DOHH2 (cell line): Measurements from ENCODE around the gene DCST1.

Experiments used
- H3F3A ChIP-seq: fragments of 200-600 bp; sonication (generic), shearing (Covaris generic); 2 replicates; pipeline ENCODE4 v1.6.0; 2016; ENCODE audit warnings: antibody characterized with exemption, mild to moderate bottlenecking; ENCODE audit not compliant: control insufficient read depth, insufficient read depth
- H3K27ac ChIP-seq: fragments of 200-600 bp; sonication (generic); 2 replicates; pipeline ENCODE4 v1.5.1; 2014; ENCODE audit warnings: low read depth, mild to moderate bottlenecking, low read length, moderate library complexity
- H3K27me3 ChIP-seq: fragments of 200-600 bp; sonication (generic); 2 replicates; pipeline ENCODE4 v1.6.1; 2014; ENCODE audit warnings: mild to moderate bottlenecking, low read length, mixed read lengths; ENCODE audit not compliant: control insufficient read depth
- H3K36me3 ChIP-seq: fragments of 200-600 bp; sonication (generic); 2 replicates; pipeline ENCODE4 v1.6.1; 2014; ENCODE audit warnings: mild to moderate bottlenecking, low read length, moderate library complexity, mixed read lengths; ENCODE audit not compliant: control insufficient read depth
- H3K4me1 ChIP-seq: fragments of 200-600 bp; sonication (generic); 2 replicates; pipeline ENCODE4 v1.6.1; 2014; ENCODE audit warnings: mild to moderate bottlenecking, low read length, mixed read lengths; ENCODE audit not compliant: control insufficient read depth
- H3K4me2 ChIP-seq: fragments of 200-600 bp; sonication (generic); 2 replicates; pipeline ENCODE4 v1.6.0; 2014; ENCODE audit warnings: mild to moderate bottlenecking, low read length, moderate library complexity
- H3K4me3 ChIP-seq: fragments of 200-600 bp; sonication (generic); 2 replicates; pipeline ENCODE4 v1.5.1; 2014; ENCODE audit warnings: mild to moderate bottlenecking, low read length, mixed read lengths
- H3K79me2 ChIP-seq: fragments of 200-600 bp; sonication (generic); 2 replicates; pipeline ENCODE4 v1.6.1; 2014; ENCODE audit warnings: mild to moderate bottlenecking, low read length, mixed read lengths; ENCODE audit not compliant: control insufficient read depth
- H3K9me2 ChIP-seq: fragments of 200-600 bp; sonication (generic); replicated peaks from 2 replicates; pipeline ENCODE4 v1.6.1; 2014; ENCODE audit warnings: mild to moderate bottlenecking, low read length, mixed read lengths; ENCODE audit not compliant: control insufficient read depth
- H3K9me3 ChIP-seq: fragments of 200-600 bp; sonication (generic); 2 replicates; pipeline ENCODE4 v1.6.1; 2014; ENCODE audit warnings: antibody characterized with exemption, low read length, mixed read lengths; ENCODE audit not compliant: control insufficient read depth, insufficient read depth
- H4K20me1 ChIP-seq: fragments of 200-600 bp; sonication (generic); 2 replicates; pipeline ENCODE4 v1.6.0; 2014; ENCODE audit warnings: low read depth, mild to moderate bottlenecking, antibody characterized with exemption, low read length, moderate library complexity; ENCODE audit not compliant: control insufficient read depth, insufficient read depth
- CTCF ChIP-seq: fragments of 200-600 bp; sonication (generic); IDR thresholded peaks from one replicate; pipeline ENCODE4 v1.5.1; 2014; ENCODE audit warnings: antibody characterized with exemption, mild to moderate bottlenecking, low read depth, low read length; ENCODE audit not compliant: poor library complexity, severe bottlenecking
- EZH2phosphoT487 ChIP-seq: fragments of 200-600 bp; sonication (generic); IDR thresholded peaks from 2 replicates; pipeline ENCODE4 v1.6.1; 2017; ENCODE audit warnings: borderline replicate concordance, mild to moderate bottlenecking, antibody characterized with exemption, low read length, moderate library complexity, mixed read lengths

The DCST1 gene

GRCh38 chr1:155018617-155019348 lies 14.8 kb upstream of the DCST1 start:
- H3F3A ChIP-seq = peaks cover 14% of the 10 kb centered on the region
- no peaks in the 10 kb centered on the region for H4K20me1 ChIP-seq
- H3K27ac ChIP-seq = no peak overlapping the region
- H3K4me3 ChIP-seq = no peak overlapping the region
- H3K4me1 ChIP-seq = peaks cover 51% of the 10 kb centered on the region
- no peaks in the 10 kb centered on the region for H3K9me3 ChIP-seq
- H3K27me3 ChIP-seq = peaks cover 7% of the 10 kb centered on the region
- TF ChIP-seq EZH2phosphoT487 = no peak
- no peak for TF ChIP-seq CTCF
- H3K79me2 ChIP-seq = no peaks in the 10 kb centered on the region
- H3K9me2 ChIP-seq = no peaks in the 10 kb centered on the region
- H3K4me2 ChIP-seq = no peak overlapping the region
- H3K36me3 ChIP-seq = peaks cover 24% of the 10 kb centered on the region

DNA sequence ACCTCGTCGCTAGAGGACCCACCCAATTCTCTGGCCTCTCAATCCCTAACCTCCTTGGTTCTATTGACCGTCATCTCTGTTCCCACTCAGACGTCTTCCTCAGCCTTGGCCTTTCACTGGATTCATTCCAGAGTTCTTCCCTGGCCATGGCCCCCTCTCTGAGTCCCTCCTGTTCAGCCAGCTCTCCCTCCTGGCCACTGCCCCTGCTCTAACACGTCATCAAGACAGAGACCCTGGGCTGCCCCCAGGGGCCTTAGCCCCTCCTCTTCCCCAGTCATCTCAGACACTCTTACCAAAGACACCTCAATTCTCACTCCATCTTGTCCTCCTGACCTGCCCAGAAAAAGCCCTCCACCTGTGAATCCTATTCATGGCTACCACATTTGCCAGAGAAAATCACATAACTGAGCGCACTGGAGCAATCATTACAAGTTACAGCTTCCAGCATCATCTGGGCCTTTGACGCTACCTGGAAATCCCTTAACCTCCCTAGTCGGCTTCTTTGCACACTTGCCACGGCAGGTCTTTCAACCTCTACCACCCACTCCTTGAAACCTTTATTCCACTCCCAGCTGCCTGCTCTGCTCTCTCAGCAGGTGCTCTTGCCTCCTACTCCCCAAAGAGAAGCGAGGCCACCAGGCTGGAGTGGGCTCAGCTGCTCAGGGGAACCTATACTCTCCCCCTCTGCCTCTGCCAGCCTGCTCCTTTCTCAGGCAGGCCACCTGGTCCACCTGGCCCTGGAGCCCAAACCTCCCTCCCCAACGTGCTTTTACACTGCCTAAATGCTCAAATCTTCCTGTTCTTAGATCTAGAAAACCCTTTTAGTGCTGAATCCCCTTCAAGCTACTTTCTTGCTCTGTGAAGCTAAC lies 14.0 kb upstream of the DCST1 start:
- H3F3A ChIP-seq = peaks cover 9% of the 10 kb centered on the region
- H3K9me2 ChIP-seq = no peaks in the 10 kb centered on the region
- H3K9me3 ChIP-seq = no peaks in the 10 kb centered on the region
- no peak overlapping the region for H3K27ac ChIP-seq
- H3K4me2 ChIP-seq = no peak overlapping the region
- TF ChIP-seq EZH2phosphoT487 (no peak), CTCF (no peak)
- peaks cover 12% of the 10 kb centered on the region for H3K27me3 ChIP-seq
- H3K79me2 ChIP-seq = no peaks in the 10 kb centered on the region
- H3K36me3 ChIP-seq = peaks cover 18% of the 10 kb centered on the region
- no peaks in the 10 kb centered on the region for H4K20me1 ChIP-seq
- H3K4me1 ChIP-seq = peaks cover 43% of the 10 kb centered on the region
- no peak overlapping the region for H3K4me3 ChIP-seq

- Histone ChIP-seq H3K79me2 (no peaks in the 10 kb centered on the region), H3K27ac (no peak overlapping the region), H3K27me3 (peaks cover 13% of the 10 kb centered on the region), H3K9me2 (no peaks in the 10 kb centered on the region), H3K4me2 (no peak overlapping the region), H3K9me3 (no peaks in the 10 kb centered on the region), H3K4me3 (no peak overlapping the region), H4K20me1 (no peaks in the 10 kb centered on the region), H3K36me3 (no peaks in the 10 kb centered on the region), H3K4me1 (peaks cover 15% of the 10 kb centered on the region), H3F3A (no peaks in the 10 kb centered on the region)
- TF ChIP-seq CTCF = no peak
- TF ChIP-seq EZH2phosphoT487 = no peak
These were observed 11.3 kb upstream of the DCST1 start for GRCh38 chr1:155022136-155022926.
